Measurements from ENCODE around the gene VPS50. TPM values are rescaled to one million over a fixed set of nuclear protein-coding genes. Genes with fewer than 3 reads are reported as not detected.

VPS50 gene
- total RNA-seq, 1 experiment from 2014 or later: 9.2 TPM

DNA sequence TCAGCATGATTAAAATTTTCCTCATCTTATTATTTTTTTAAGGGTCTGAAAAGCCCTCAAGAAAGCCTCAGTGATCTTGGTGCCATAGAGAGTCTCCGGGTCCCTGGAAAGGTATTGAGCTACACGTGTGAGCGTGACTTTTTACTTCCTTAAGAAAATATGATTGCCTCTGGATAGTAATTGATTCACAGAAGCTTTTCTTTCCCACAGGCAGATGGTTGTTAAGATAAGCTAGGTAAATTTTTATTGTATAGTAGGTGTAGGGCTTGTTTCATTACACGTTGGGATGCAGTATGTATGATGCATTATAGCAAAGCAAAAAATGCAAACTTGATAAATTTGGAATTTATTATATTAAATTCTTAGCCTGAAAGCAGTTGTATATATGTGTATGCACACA, 7.7 kb downstream of the VPS50 start (continued):
- TF ChIP-seq ZNF423 (CRISPR knock-in tag; IDR thresholded peaks at IDR 0.05) (no peak), NR1H2 (CRISPR knock-in tag; IDR thresholded peaks at IDR 0.05) (no peak), NFYB (CRISPR knock-in tag; conservative IDR thresholded peaks at IDR 0.05; ENCODE audit: low read depth) (no peak), SOX15 (CRISPR knock-in tag; IDR thresholded peaks at IDR 0.05) (no peak)
- TF ChIP-seq, protein P1, sequence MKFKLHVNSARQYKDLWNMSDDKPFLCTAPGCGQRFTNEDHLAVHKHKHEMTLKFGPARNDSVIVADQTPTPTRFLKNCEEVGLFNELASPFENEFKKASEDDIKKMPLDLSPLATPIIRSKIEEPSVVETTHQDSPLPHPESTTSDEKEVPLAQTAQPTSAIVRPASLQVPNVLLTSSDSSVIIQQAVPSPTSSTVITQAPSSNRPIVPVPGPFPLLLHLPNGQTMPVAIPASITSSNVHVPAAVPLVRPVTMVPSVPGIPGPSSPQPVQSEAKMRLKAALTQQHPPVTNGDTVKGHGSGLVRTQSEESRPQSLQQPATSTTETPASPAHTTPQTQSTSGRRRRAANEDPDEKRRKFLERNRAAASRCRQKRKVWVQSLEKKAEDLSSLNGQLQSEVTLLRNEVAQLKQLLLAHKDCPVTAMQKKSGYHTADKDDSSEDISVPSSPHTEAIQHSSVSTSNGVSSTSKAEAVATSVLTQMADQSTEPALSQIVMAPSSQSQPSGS (CRISPR knock-in tag; IDR thresholded peaks at IDR 0.05; ENCODE audit: borderline replicate concordance, low read depth): no peak

DNA sequence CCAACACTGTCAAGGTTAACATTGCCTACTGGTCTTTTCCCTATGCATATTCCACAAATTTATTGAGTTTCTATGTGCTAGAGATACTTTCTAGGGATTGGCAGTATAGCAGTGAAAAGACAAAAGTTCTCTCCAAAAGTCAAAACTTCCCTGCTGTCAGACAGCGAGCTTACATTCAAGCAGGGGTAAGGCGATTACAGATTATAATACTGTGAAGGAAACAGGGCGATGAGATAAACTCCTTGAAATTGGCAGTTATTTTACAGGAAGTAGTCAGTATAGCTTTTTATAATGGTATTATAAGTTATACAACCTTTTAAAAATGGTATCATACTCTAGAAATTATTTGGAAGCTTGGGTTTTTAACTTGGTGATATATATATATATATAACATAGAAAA, 9.9 kb downstream of the VPS50 start:
- H3K9me3 Mint-ChIP-seq: no peaks in the 10 kb centered on the region
- ATAC-seq (no peak), DNase-seq (ENCODE audit: low spot score) (no peak)
- TF ChIP-seq ZBTB21 (CRISPR knock-in tag; IDR thresholded peaks at IDR 0.05; ENCODE audit: borderline replicate concordance) (no peak), JAZF1 (CRISPR knock-in tag; IDR thresholded peaks at IDR 0.05) (no peak), ZNF423 (CRISPR knock-in tag; IDR thresholded peaks at IDR 0.05) (no peak), OVOL2 (CRISPR knock-in tag; IDR thresholded peaks at IDR 0.05; ENCODE audit: borderline replicate concordance) (no peak), TEAD1 (CRISPR knock-in tag; IDR thresholded peaks at IDR 0.05) (no peak), CREB1 (CRISPR knock-in tag; IDR thresholded peaks at IDR 0.05) (no peak), KAT7 (CRISPR knock-in tag; IDR thresholded peaks at IDR 0.05; ENCODE audit: borderline replicate concordance) (no peak), FOXK1 (CRISPR knock-in tag; IDR thresholded peaks at IDR 0.05) (no peak), NFYB (CRISPR knock-in tag; conservative IDR thresholded peaks at IDR 0.05; ENCODE audit: low read depth) (no peak)
- TF ChIP-seq, protein P2, sequence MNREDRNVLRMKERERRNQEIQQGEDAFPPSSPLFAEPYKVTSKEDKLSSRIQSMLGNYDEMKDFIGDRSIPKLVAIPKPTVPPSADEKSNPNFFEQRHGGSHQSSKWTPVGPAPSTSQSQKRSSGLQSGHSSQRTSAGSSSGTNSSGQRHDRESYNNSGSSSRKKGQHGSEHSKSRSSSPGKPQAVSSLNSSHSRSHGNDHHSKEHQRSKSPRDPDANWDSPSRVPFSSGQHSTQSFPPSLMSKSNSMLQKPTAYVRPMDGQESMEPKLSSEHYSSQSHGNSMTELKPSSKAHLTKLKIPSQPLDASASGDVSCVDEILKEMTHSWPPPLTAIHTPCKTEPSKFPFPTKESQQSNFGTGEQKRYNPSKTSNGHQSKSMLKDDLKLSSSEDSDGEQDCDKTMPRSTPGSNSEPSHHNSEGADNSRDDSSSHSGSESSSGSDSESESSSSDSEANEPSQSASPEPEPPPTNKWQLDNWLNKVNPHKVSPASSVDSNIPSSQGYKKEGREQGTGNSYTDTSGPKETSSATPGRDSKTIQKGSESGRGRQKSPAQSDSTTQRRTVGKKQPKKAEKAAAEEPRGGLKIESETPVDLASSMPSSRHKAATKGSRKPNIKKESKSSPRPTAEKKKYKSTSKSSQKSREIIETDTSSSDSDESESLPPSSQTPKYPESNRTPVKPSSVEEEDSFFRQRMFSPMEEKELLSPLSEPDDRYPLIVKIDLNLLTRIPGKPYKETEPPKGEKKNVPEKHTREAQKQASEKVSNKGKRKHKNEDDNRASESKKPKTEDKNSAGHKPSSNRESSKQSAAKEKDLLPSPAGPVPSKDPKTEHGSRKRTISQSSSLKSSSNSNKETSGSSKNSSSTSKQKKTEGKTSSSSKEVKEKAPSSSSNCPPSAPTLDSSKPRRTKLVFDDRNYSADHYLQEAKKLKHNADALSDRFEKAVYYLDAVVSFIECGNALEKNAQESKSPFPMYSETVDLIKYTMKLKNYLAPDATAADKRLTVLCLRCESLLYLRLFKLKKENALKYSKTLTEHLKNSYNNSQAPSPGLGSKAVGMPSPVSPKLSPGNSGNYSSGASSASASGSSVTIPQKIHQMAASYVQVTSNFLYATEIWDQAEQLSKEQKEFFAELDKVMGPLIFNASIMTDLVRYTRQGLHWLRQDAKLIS (CRISPR knock-in tag; IDR thresholded peaks at IDR 0.05; ENCODE audit: borderline replicate concordance): no peak
- TF ChIP-seq, protein P3, sequence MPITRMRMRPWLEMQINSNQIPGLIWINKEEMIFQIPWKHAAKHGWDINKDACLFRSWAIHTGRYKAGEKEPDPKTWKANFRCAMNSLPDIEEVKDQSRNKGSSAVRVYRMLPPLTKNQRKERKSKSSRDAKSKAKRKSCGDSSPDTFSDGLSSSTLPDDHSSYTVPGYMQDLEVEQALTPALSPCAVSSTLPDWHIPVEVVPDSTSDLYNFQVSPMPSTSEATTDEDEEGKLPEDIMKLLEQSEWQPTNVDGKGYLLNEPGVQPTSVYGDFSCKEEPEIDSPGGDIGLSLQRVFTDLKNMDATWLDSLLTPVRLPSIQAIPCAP (CRISPR knock-in tag; IDR thresholded peaks at IDR 0.05): no peak
- TF ChIP-seq, protein P4, sequence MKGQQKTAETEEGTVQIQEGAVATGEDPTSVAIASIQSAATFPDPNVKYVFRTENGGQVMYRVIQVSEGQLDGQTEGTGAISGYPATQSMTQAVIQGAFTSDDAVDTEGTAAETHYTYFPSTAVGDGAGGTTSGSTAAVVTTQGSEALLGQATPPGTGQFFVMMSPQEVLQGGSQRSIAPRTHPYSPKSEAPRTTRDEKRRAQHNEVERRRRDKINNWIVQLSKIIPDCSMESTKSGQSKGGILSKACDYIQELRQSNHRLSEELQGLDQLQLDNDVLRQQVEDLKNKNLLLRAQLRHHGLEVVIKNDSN (CRISPR knock-in tag; IDR thresholded peaks at IDR 0.05): no peak
- TF ChIP-seq, protein P1 (CRISPR knock-in tag; IDR thresholded peaks at IDR 0.05; ENCODE audit: borderline replicate concordance, low read depth): no peak
- ChIA-PET CTCF (interaction anchor here (1.1 to 1.4 kb wide), 3 partner anchors 9 to 309 kb away, joined by 4 read pairs; partner anchors contain the start of gene VPS50), POLR2A (no interaction called here)
- H3K4me1 Mint-ChIP-seq: no peaks in the 10 kb centered on the region
- H3K27me3 Mint-ChIP-seq (ENCODE audit: low read depth): no peaks in the 10 kb centered on the region
- H3K27ac Mint-ChIP-seq: no peak overlapping the region
- H3K4me3 Mint-ChIP-seq: no peak overlapping the region
- no peaks in the 10 kb centered on the region for H3K36me3 Mint-ChIP-seq
